ENCODE data around the gene UBE2L5.

GRCh38 chr13:30410705-30411125 is 11.6 kb upstream of the UBE2L5 start:
- TF ChIP-seq EZH2 (IDR thresholded peaks at IDR 0.05; ENCODE audit: borderline replicate concordance, low read depth, low read length, severe bottlenecking) (no peak), CTCF (IDR thresholded peaks at IDR 0.05; ENCODE audit: extremely low read depth in 1 of 2, insufficient read depth in 1 of 2, low read depth in 1 of 2, low read length in 2 of 2) (no peak)

Measured in endothelial cell of umbilical vein (primary cell).